GM12892 (cell line): ENCODE data around the gene HEBP1.

ENCODE experiments used
- POLR2A ChIP-seq: IDR thresholded peaks from 2 replicates; pipeline ENCODE4 v1.6.1; 2011; ENCODE audit warnings: low read depth, low read length, control low read depth
- TAF1 ChIP-seq: IDR thresholded peaks from 2 replicates; pipeline ENCODE4 v1.6.1; 2011; ENCODE audit warnings: low read depth, mild to moderate bottlenecking, control low read depth, low read length, borderline replicate concordance

- TF ChIP-seq TAF1 (no peak), POLR2A (no peak)
These were observed 53.2 kb downstream of the HEBP1 start for GRCh38 chr12:12946686-12947355.
